Inflammatory macrophage treated with lipopolysaccharide for 4 hours (primary cell): Measurements from ENCODE around the gene NUP85.
"Not testable (repeated sequence)": the region's sequence is repeated elsewhere in the genome, so short reads cannot be mapped to it uniquely, and the experiment has no call there.

ENCODE experiments used
- DNase-seq: peaks from one replicate; pipeline ENCODE4 v3.0.0-alpha.2; 2020

NUP85 gene

DNA sequence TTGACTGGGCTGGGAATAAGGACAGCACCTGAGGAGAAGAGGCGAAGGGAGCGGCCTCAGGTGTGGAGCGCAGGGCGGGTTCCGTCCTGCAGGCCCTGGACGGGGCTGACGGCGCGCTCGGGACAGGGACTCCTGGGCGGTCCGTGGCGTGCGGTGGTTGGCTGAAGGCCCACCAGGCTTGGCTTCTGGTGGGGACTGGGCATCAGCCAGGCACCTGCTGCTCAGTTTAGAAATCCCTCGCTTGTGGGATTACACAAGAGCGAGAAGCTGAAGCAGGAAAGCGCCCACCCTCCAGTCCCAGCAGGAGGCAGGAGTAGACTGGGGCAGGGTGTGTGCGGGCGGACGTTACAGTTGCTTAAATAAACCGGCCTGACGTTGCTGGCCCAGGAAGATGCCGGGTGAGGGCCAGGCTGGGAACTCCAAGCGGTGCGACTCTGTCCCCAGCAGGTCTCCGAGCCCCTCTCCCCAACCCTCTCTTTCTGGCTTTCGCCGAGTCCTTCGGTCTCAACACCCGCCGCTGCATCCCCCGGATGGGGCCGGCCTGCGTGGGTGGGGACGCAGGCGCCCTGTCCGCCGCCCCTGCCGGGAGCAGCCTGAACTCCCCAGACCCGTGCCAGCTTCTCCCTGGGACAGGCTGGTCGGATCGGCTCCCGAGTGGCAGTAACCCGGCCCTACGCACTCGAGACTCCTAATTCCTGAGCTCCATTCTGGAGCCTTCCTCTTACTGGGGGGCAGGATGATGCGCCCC, 64.9 kb downstream of the NUP85 start:
- DNase-seq = peak; percentile 85

GRCh38 chr17:75270966-75271232, 65.4 kb downstream of the NUP85 start, which contains the start of gene MIF4GD:
Gene MIF4GD (minus strand): TSS chr17:75271231. CDS start chr17:75270195, 1,036 bp downstream.
- no peak for DNase-seq

DNA sequence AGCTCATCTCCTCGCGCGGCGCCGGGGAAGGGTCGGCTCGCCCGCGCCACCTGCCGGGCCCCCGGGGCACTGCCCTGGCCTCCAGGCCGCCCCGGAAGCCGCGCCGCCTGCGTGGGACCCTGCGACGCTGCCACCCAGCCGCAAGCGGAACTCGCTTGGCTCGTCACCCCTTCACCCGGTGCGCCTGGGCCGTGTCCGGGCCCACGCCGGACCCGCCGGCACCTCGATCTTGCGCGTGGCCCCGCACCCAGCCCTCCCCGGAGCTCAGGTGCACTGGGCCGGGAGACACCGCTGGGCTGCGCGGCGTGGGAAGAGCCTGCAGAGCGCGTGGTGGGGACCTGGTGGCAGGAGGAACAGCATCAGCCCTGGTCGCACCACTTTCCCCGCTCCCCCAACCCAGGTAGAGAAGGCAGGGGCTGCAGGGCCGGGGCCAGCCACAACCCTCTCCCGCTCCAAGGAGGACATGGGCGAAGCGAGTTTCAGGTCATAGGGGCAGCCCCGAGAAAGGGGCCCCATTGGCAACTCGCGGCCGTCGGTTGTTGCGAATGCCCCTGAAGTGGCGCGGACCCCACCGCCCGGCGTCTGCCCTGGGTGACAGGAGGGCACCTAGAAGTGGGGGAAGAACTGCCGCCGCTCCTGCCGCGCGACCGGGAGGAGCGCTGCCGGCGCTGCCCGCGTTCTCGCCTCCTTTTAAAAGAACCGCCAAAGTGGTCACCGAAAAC, 65.9 kb downstream of the NUP85 start:
- peak; percentile 87 for DNase-seq

GRCh38 chr17:75271955-75272847, 66.7 kb downstream of the NUP85 start:
- no peak for DNase-seq

GRCh38 chr17:75272848-75273184, 67.3 kb downstream of the NUP85 start:
- no peak for DNase-seq

DNA sequence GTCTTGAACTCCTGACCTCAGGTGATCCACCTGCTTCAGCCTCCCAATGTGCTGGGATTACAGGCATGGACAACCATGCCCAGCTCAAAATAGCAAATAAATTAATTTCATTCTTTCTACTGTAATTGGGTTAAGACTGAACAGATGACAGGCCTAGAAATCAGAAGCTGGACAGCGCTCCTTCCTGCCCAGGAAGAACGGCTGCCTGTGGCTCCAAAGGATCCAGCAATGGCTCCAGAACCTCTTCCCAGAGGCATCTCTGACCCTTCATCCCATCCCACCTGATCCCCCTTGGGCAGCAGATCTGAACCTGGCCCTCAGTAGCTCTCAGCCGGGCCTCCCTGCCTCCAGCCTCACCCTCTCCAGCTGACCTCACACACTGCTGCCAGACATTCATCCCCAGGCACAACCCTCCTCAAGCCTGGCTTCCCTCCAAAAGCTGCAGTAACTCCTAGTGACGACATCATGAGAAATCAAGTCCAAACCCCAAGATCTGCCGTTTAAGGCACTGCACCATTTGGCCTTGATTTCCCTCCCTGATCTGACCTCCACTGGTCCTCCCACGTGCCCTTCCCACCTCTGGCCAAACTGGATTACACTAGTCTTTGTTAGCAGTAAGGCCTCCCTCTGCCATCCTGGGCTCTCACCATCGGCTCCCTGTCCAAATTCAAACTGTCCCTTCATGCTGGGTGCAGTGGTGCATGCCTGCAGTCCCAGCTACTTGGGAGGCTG, 68.7 kb downstream of the NUP85 start:
- no peak for DNase-seq

GRCh38 chr17:75277664-75278071, 72.2 kb downstream of the NUP85 start:
- no peak for DNase-seq

DNA sequence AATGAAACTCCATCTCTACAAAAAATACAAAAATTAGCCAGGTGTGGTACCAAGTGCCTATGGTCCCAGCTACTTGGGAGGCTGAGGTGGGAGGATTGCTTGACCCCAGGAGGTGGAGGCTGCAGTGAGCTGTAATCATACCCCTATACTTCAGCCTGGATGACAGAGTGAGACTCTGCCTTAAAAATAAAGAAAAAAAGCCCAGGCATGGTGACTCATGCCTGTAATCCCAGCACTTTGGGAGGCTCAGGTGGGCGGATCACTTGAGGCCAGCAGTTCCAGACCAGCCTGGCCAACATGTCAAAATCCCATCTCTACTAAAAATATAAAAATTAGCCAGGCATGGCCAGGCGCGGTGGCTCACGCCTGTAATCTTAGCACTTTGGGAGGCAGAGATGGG, 74.7 kb downstream of the NUP85 start:
- not testable (repeated sequence) for DNase-seq

DNA sequence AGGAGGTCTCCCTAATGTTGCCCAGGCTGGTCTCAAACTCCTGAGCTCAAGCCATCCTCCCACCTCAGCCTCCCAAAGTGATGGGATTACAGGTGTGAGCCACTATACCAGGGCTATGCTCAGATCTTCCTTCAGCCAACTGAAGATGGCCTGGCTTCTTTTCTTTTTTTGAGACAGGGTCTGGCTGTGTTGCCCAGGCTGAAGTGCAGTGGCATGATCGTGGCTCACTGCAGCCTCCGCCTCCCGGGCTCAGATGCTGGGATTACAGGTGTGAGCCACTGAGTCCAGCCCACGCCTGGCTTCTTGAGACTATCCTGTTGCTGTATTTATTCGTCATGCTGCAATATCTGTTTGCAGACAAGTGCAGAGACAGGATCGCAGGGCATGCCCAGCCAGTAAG, 79.6 kb downstream of the NUP85 start:
- DNase-seq = no peak
